ENCODE results near the gene GET4.
"Not testable (repeated sequence)": the region's sequence is repeated elsewhere in the genome, so short reads cannot be mapped to it uniquely, and the experiment has no call there.

Gene GET4

GRCh38 chr7:868189-868486 lies 8.2 kb upstream of the GET4 start:
- no peak for DNase-seq (ENCODE audit: low read depth in 4 of 4, low spot score in 1 of 4)

- DNase-seq (ENCODE audit: low read depth in 4 of 4, low spot score in 1 of 4) = no peak
Measured at GRCh38 chr7:869348-869747, 7.0 kb upstream of the GET4 start.

- DNase-seq (ENCODE audit: low read depth in 4 of 4, low spot score in 1 of 4) = no peak
Measured at GRCh38 chr7:871900-872537, 4.3 kb upstream of the GET4 start.

GRCh38 chr7:872685-873084 lies 3.7 kb upstream of the GET4 start:
- DNase-seq (ENCODE audit: low read depth in 4 of 4, low spot score in 1 of 4) = not testable (repeated sequence)

GRCh38 chr7:873367-874002 lies 2.9 kb upstream of the GET4 start:
- peak; percentile 49 to 61 (median 56) for DNase-seq (ENCODE audit: low read depth in 4 of 4, low spot score in 1 of 4)

GRCh38 chr7:874031-874749 lies 2.2 kb upstream of the GET4 start:
- DNase-seq (ENCODE audit: low read depth in 4 of 4, low spot score in 1 of 4) = no peak

- DNase-seq (ENCODE audit: low read depth in 4 of 4, low spot score in 1 of 4) = no peak
Measured at GRCh38 chr7:875051-875450, 1.3 kb upstream of the GET4 start.

GRCh38 chr7:875476-876076 lies 778 bp upstream of the GET4 start:
- no peak for DNase-seq (ENCODE audit: low read depth in 4 of 4, low spot score in 1 of 4)

- no peak for DNase-seq (ENCODE audit: low read depth in 4 of 4, low spot score in 1 of 4)
Measured at GRCh38 chr7:876972-877311, 588 bp downstream of the GET4 start.

GRCh38 chr7:877312-878232 lies 1.2 kb downstream of the GET4 start:
- no peak for DNase-seq (ENCODE audit: low read depth in 4 of 4, low spot score in 1 of 4)

- no peak for DNase-seq (ENCODE audit: low read depth in 4 of 4, low spot score in 1 of 4)
Measured at GRCh38 chr7:879093-879492, 2.7 kb downstream of the GET4 start.

GRCh38 chr7:879706-880105 lies 3.4 kb downstream of the GET4 start:
- no peak for DNase-seq (ENCODE audit: low read depth in 4 of 4, low spot score in 1 of 4)

- DNase-seq (ENCODE audit: low read depth in 4 of 4, low spot score in 1 of 4) = no peak
Measured at GRCh38 chr7:880450-880849, 4.1 kb downstream of the GET4 start.

- DNase-seq (ENCODE audit: low read depth in 4 of 4, low spot score in 1 of 4) = no peak
Measured at GRCh38 chr7:881441-882234, 5.3 kb downstream of the GET4 start.

GRCh38 chr7:882336-883035 lies 6.1 kb downstream of the GET4 start:
- no peak for DNase-seq (ENCODE audit: low read depth in 4 of 4, low spot score in 1 of 4)

- DNase-seq (ENCODE audit: low read depth in 4 of 4, low spot score in 1 of 4) = no peak
Measured at GRCh38 chr7:883055-884021, 7.0 kb downstream of the GET4 start.

GRCh38 chr7:884191-885003 lies 8.0 kb downstream of the GET4 start:
- no peak for DNase-seq (ENCODE audit: low read depth in 4 of 4, low spot score in 1 of 4)
